Endothelial cell of umbilical vein (primary cell): Measurements from ENCODE around the gene UFSP2. TPM values are rescaled to one million over a fixed set of nuclear protein-coding genes. Genes with fewer than 3 reads are reported as not detected.

Experiments
- BruUV-seq: library from RNA; stranded (reverse); fragments of 400-500 nt; replicated peaks from 2 replicates; lab custom pipeline; 2021; lab: Mats Ljungman, UMichigan
- CTCF ChIA-PET: fragments of 300-600, 350-600 bp; sonication (Branson Sonifier 250); formaldehyde crosslinking; loops from one replicate; lab custom pipeline; 2021; ENCODE audit warnings: antibody characterized with exemption, inconsistent platforms; lab: Charles Lee
- POLR2A ChIA-PET: fragments of 300-600, 350-600 bp; sonication (Branson Sonifier 250); formaldehyde crosslinking; loops from one replicate; lab custom pipeline; 2021; ENCODE audit warnings: antibody characterized with exemption, inconsistent platforms; lab: Charles Lee
- DNase-seq: peaks from one replicate; pipeline ENCODE4 v3.0.0-alpha.2; 2011; ENCODE audit warnings: low read depth, low spot score
- FAIRE-seq: peaks from 2 replicates; lab custom pipeline; 2011; peaks lifted over from hg19 to GRCh38; lab: Jason Lieb, UNC
- H2AFZ ChIP-seq: 2 replicates; pipeline ENCODE4 v1.6.0; 2012; ENCODE audit warnings: low read depth, low read length, control low read depth, inconsistent platforms
- H3K27ac ChIP-seq: 2 replicates; pipeline ENCODE4 v1.5.1; 2011; ENCODE audit warnings: low read depth, mild to moderate bottlenecking, control low read depth, low read length, moderate library complexity; ENCODE audit not compliant: insufficient read depth
- H3K27me3 ChIP-seq, 2 experiments: 2 replicates each; pipeline versions ENCODE4 v1.6.0 to v1.6.1; 2011; ENCODE audit warnings: low read length in 2 of 2, mixed read lengths in 1 of 2; ENCODE audit not compliant: control insufficient read depth in 2 of 2, insufficient read depth in 2 of 2
- H3K36me3 ChIP-seq, 2 experiments: 2 replicates in 1 of 2; 3 replicates in 1 of 2; pipeline ENCODE4 v1.5.1; 2011; ENCODE audit warnings: low read length in 2 of 2, mild to moderate bottlenecking in 1 of 2, moderate library complexity in 1 of 2; ENCODE audit not compliant: control insufficient read depth in 2 of 2, insufficient read depth in 2 of 2; ENCODE audit errors: extremely low read depth in 1 of 2
- H3K4me1 ChIP-seq: 3 replicates; pipeline ENCODE4 v1.5.1; 2011; ENCODE audit warnings: mild to moderate bottlenecking, low read length; ENCODE audit not compliant: control insufficient read depth, insufficient read depth; ENCODE audit errors: extremely low read depth
- H3K4me2 ChIP-seq: 2 replicates; pipeline ENCODE4 v1.6.1; 2011; ENCODE audit warnings: low read length, control low read depth, mixed read lengths; ENCODE audit not compliant: insufficient read depth
- H3K4me3 ChIP-seq, 3 experiments: fragments of 200-600 bp in 1 of 3; sonication (generic), shearing (Covaris generic) in 1 of 3; replicated peaks in 1 of 3; 2 replicates each; pipeline ENCODE4 v1.5.1; 2011 to 2016; ENCODE audit warnings: control low read depth in 3 of 3, low read length in 3 of 3, mild to moderate bottlenecking in 2 of 3, inconsistent platforms in 1 of 3, low read depth in 1 of 3, moderate library complexity in 1 of 3; ENCODE audit not compliant: insufficient read depth in 1 of 3
- H3K79me2 ChIP-seq: 2 replicates; pipeline ENCODE4 v1.6.0; 2012; ENCODE audit warnings: low read length, inconsistent platforms; ENCODE audit not compliant: control insufficient read depth, insufficient read depth
- H3K9ac ChIP-seq: replicated peaks from 2 replicates; pipeline ENCODE3; 2011; ENCODE audit warnings: low read length, control low read depth; ENCODE audit not compliant: insufficient read depth; ENCODE audit errors: extremely low read depth
- H3K9me1 ChIP-seq: replicated peaks from 3 replicates; pipeline ENCODE4 v1.6.0; 2011; ENCODE audit warnings: mild to moderate bottlenecking, low read length; ENCODE audit not compliant: control insufficient read depth, insufficient read depth; ENCODE audit errors: extremely low read depth
- H3K9me3 ChIP-seq: replicated peaks from 2 replicates; pipeline ENCODE4 v1.5.1; 2012; ENCODE audit warnings: low read length, inconsistent platforms; ENCODE audit not compliant: control insufficient read depth, insufficient read depth
- H4K20me1 ChIP-seq: replicated peaks from 2 replicates; pipeline ENCODE3; 2011; ENCODE audit warnings: mild to moderate bottlenecking, low read length; ENCODE audit not compliant: control insufficient read depth, insufficient read depth; ENCODE audit errors: extremely low read depth
- EZH2 ChIP-seq: IDR thresholded peaks from 2 replicates; pipeline ENCODE4 v1.6.1; 2012; ENCODE audit warnings: borderline replicate concordance, low read depth, mild to moderate bottlenecking, moderate library complexity, low read length, inconsistent platforms; ENCODE audit not compliant: severe bottlenecking
- FOS ChIP-seq: IDR thresholded peaks from 2 replicates; pipeline ENCODE4 v1.6.1; 2011; ENCODE audit warnings: mild to moderate bottlenecking, low read length, moderate library complexity, borderline replicate concordance; ENCODE audit not compliant: insufficient read depth
- GATA2 ChIP-seq: IDR thresholded peaks from 2 replicates; pipeline ENCODE4 v1.7.0; 2011; ENCODE audit warnings: low read depth, mild to moderate bottlenecking, moderate library complexity, mixed read lengths, low read length; ENCODE audit not compliant: insufficient read length, insufficient read depth
- JUN ChIP-seq: IDR thresholded peaks from 2 replicates; pipeline ENCODE4 v1.6.1; 2011; ENCODE audit warnings: borderline replicate concordance, low read depth; ENCODE audit not compliant: insufficient read length, insufficient read depth
- MYC ChIP-seq: IDR thresholded peaks from one replicate; pipeline ENCODE4 v1.6.1; 2011; ENCODE audit warnings: mild to moderate bottlenecking, low read depth, low read length
- POLR2A ChIP-seq: IDR thresholded peaks from 2 replicates; pipeline ENCODE4 v1.6.1; 2012; ENCODE audit warnings: low read depth, mild to moderate bottlenecking, control low read depth, low read length
- POLR2AphosphoS5 ChIP-seq: IDR thresholded peaks from 2 replicates; pipeline ENCODE4 v1.6.1; 2012; ENCODE audit warnings: low read depth, mild to moderate bottlenecking, control low read depth, low read length, moderate library complexity; ENCODE audit not compliant: insufficient read depth
- dilution Hi-C: fragments of 300-500 bp; cut with MboI; formaldehyde crosslinking; loops from one replicate; pipeline ENCODE4 v1.15.0; 2019; ENCODE audit warnings: low sequenced_read_pairs; ENCODE audit not compliant: extremely low pct_ligation_motif_present
- intact Hi-C: fragments of 100-400 bp; cut with micrococcal nuclease; formaldehyde crosslinking; loops from one replicate; pipeline ENCODE4 v1.10.0; 2022
- polyA plus RNA-seq, 4 experiments: library from polyadenylated mRNA; depleted of rRNA in 3 of 4; stranded (reverse) in 3 of 4; unstranded in 1 of 4; fragments of >200 nt; gene quantifications; 2 replicates each; pipeline versions ENCODE4 v1.2.1 to v1.2.3, GENCODE V29; 2011 to 2012; ENCODE audit warnings: missing spikeins in 1 of 4
- total RNA-seq: library from RNA; stranded (reverse); gene quantifications from 2 replicates; pipeline ENCODE4 v1.2.3, GENCODE V29; 2021
- TF ChIP-seq, protein P1 (sequence below): IDR thresholded peaks from 2 replicates; pipeline ENCODE4 v1.6.1; 2011; ENCODE audit not compliant: insufficient read depth, insufficient read length
- TF ChIP-seq, protein P2 (sequence below), 2 donors: IDR thresholded peaks; 1 replicate in 1 of 2; 2 replicates in 1 of 2; pipeline ENCODE4 v1.5.1; 2011; ENCODE audit warnings: low read length in 2 of 2, mild to moderate bottlenecking in 2 of 2, moderate library complexity in 2 of 2, control low read depth in 1 of 2, inconsistent platforms in 1 of 2, low read depth in 1 of 2; ENCODE audit not compliant: insufficient read depth in 1 of 2; ENCODE audit errors: extremely low read depth in 1 of 2

The UFSP2 gene
- total and polyA plus RNA-seq, 2 donors (not counting 3 experiments of a cell fraction or from before 2014, with no cell fraction given): 25.2 to 26.7 TPM

DNA sequence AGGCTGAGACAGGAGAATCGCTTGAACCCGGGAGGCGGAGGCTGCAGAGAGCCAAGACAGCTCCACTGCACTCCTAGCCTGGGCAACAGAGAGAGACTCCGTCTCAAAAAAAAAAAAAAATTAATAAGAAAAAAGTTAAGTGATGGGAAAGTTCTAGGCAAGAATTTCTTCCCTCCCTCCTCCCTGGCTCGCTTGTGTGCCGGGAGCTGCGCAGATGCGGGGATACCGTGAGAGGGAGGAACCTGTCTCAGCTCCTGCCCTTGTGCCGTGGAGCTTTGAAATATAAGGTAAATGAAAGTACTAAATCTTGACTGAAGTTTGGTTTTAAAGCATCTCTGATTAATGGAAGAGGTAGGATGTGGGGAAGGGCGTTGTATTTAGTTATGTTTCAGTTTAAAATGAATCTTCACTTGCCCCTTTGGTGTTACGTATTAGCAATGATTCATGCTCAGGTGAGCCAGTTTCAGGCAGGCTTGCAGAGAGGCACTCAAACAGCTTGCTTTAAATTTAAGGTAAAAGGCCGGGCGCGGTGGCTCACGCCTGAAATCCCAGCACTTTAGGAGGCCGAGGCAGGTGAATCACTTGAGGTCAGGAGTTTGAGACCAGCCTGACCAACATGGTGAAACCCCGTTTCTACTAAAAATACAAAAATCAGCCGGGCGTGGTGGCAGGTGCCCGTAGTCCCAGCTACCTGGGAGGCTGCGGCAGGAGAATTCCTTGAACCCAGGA lies 1.4 kb upstream of the UFSP2 start:
- ChIA-PET CTCF (interaction anchor here (1.0 to 3.2 kb wide), 5 partner anchors 9 to 171 kb away, joined by 3 to 22 read pairs (median 4); no protein-coding TSS in a partner anchor), POLR2A (interaction anchor here (0.7 kb wide), 1 partner anchor 139 kb away, joined by 3 read pairs; no protein-coding TSS in a partner anchor)
- Histone ChIP-seq H3K79me2 (peaks cover 14% of the 10 kb centered on the region), H3K36me3 (no peaks in the 10 kb centered on the region), H3K4me1 (peaks cover 8% of the 10 kb centered on the region), H2AFZ (no peak overlapping the region), H3K4me3 (no peak overlapping the region), H3K27ac (no peak overlapping the region), H3K9me3 (no peaks in the 10 kb centered on the region), H3K9me1 (no peaks in the 10 kb centered on the region), H3K27me3 (no peaks in the 10 kb centered on the region), H3K9ac (no peak overlapping the region), H4K20me1 (no peaks in the 10 kb centered on the region), H3K4me2 (no peak overlapping the region)
- DNase-seq: no peak
- TF ChIP-seq POLR2AphosphoS5: no peak
- TF ChIP-seq, protein P1, sequence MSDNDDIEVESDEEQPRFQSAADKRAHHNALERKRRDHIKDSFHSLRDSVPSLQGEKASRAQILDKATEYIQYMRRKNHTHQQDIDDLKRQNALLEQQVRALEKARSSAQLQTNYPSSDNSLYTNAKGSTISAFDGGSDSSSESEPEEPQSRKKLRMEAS: no peak
- TF ChIP-seq GATA2: no peak
- TF ChIP-seq, protein P2, sequence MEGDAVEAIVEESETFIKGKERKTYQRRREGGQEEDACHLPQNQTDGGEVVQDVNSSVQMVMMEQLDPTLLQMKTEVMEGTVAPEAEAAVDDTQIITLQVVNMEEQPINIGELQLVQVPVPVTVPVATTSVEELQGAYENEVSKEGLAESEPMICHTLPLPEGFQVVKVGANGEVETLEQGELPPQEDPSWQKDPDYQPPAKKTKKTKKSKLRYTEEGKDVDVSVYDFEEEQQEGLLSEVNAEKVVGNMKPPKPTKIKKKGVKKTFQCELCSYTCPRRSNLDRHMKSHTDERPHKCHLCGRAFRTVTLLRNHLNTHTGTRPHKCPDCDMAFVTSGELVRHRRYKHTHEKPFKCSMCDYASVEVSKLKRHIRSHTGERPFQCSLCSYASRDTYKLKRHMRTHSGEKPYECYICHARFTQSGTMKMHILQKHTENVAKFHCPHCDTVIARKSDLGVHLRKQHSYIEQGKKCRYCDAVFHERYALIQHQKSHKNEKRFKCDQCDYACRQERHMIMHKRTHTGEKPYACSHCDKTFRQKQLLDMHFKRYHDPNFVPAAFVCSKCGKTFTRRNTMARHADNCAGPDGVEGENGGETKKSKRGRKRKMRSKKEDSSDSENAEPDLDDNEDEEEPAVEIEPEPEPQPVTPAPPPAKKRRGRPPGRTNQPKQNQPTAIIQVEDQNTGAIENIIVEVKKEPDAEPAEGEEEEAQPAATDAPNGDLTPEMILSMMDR (IDR thresholded peaks at IDR 0.05; ENCODE audit: extremely low read depth in 1 of 2, insufficient read depth in 1 of 2, low read depth in 1 of 2, low read length in 2 of 2): no peak
- no peak for TF ChIP-seq EZH2
- no peak for TF ChIP-seq POLR2A
- no peak for TF ChIP-seq FOS
- TF ChIP-seq JUN: no peak
- no peak for TF ChIP-seq MYC
- dilution Hi-C loops: no loop called here
- intact Hi-C loops: loop anchor here (1.0 kb wide), 2 partner anchors 170 to 611 kb away; no protein-coding TSS in a partner anchor
- no peak for FAIRE-seq
- BruUV-seq: no TSS peak
